Stomach (tissue), 9 donors: Measurements from ENCODE around the gene NEUROG1. TPM values are rescaled to one million over a fixed set of nuclear protein-coding genes. Genes with fewer than 3 reads are reported as not detected.

ENCODE experiments used
- DNase-seq, 2 donors: peaks; one replicate each; pipeline versions ENCODE4 v3.0.0 to v3.0.0-alpha.2; 2013 to 2019
- H3K27ac ChIP-seq, 5 donors: fragments of 200-600 bp in 4 of 5; sonication (generic) in 4 of 5; one replicate each; pipeline ENCODE4 v1.5.1; 2013 to 2019; ENCODE audit warnings: mild to moderate bottlenecking in 1 of 5, moderate library complexity in 1 of 5
- H3K27me3 ChIP-seq, 3 donors: fragments of 200-600 bp; sonication (generic); one replicate each; pipeline ENCODE4 v1.5.1; 2017 to 2019; ENCODE audit warnings: mixed run types in 1 of 3
- H3K36me3 ChIP-seq, 4 donors: fragments of 200-600 bp; sonication (generic); 1 replicate in 3 of 4; 2 replicates in 1 of 4; pipeline ENCODE4 v1.5.1; 2016 to 2019
- H3K4me1 ChIP-seq, 4 donors: fragments of 200-600 bp; sonication (generic); one replicate each; pipeline ENCODE4 v1.5.1; 2016 to 2019
- H3K4me3 ChIP-seq, 4 donors: fragments of 200-600 bp; sonication (generic) in 3 of 4; one replicate each; pipeline ENCODE4 v1.5.1; 2016 to 2019; ENCODE audit warnings: mild to moderate bottlenecking in 1 of 4
- H3K9me3 ChIP-seq, 4 donors: fragments of 200-600 bp; sonication (generic); one replicate each; pipeline ENCODE4 v1.5.1; 2016 to 2019
- CTCF ChIP-seq, 7 experiments: fragments of 450-650 bp in 4 of 7; fragments of 200-600 bp in 3 of 7; sonication (generic) in 3 of 7; IDR thresholded peaks; one replicate each; pipeline ENCODE4 v1.5.1; 2016 to 2019; ENCODE audit warnings: antibody characterized with exemption in 7 of 7, control low read depth in 2 of 7, mild to moderate bottlenecking in 1 of 7
- EP300 ChIP-seq: sonication (generic); formaldehyde crosslinking; IDR thresholded peaks from one replicate; pipeline ENCODE4 v1.6.1; 2017; ENCODE audit warnings: antibody characterized with exemption
- POLR2A ChIP-seq, 4 donors: fragments of 450-650 bp; IDR thresholded peaks; one replicate each; pipeline ENCODE4 v1.6.1; 2016; ENCODE audit warnings: antibody characterized with exemption in 4 of 4, control low read depth in 2 of 4, mild to moderate bottlenecking in 1 of 4, moderate library complexity in 1 of 4
- POLR2AphosphoS5 ChIP-seq, 3 donors: sonication (generic); formaldehyde crosslinking; IDR thresholded peaks; one replicate each; pipeline ENCODE4 v1.6.1; 2016; ENCODE audit warnings: antibody characterized with exemption in 3 of 3
- WGBS, 5 donors: extraction: QIAGEN DNeasy Blood & Tissue Kit in 3 of 5; methylation state at CpG; one replicate each; pipeline versions ENCODE4 v1.1.5 to v1.1.7; 2013 to 2018; 5-methylcytosine and 5-hydroxymethylcytosine counted together
- intact Hi-C: fragments of 100-400 bp; cut with DNase I; formaldehyde crosslinking; loops from one replicate; pipeline ENCODE4 v1.15.1; 2023; ENCODE audit warnings: low total_unique reads
- polyA plus RNA-seq, 3 donors: library from polyadenylated mRNA; stranded (reverse); fragments of 200-250 nt; gene quantifications; one replicate each; pipeline ENCODE4 v1.2.3, GENCODE V29; 2013
- total RNA-seq, 5 donors: library from RNA; depleted of rRNA; stranded (reverse); fragments of >200 nt; gene quantifications; one replicate each; pipeline versions ENCODE4 v1.1.0 to v1.2.3, GENCODE V29; 2014 to 2016
- donor health status: healthy with polysubstance abuse.
- donor health status: Bipolar disorder and iron deficiency.
- donor health status: healthy.

NEUROG1 gene
- total and polyA plus RNA-seq, 8 donors, result not detected

GRCh38 chr5:135493406-135494180 is 42.2 kb downstream of the NEUROG1 start:
- intact Hi-C loops, result no loop called here
- Histone ChIP-seq H3K4me3 (no peak overlapping the region), H3K9me3 (no peaks in the 10 kb centered on the region), H3K27me3 (peaks cover 6 to 50% (median 39%) of the 10 kb centered on the region in 3 donors), H3K4me1 (peaks cover 21 to 40% (median 27%) of the 10 kb centered on the region in 4 donors), H3K36me3 (no peaks in the 10 kb centered on the region), H3K27ac (peak overlapping the region in 2 of 5 donors; percentile 26 to 33)
- DNase-seq, result no peak
- 75 to 78% (median 77%) methylated on average over 8 of the region's 8 CpGs for WGBS, 5 donors
- TF ChIP-seq CTCF (IDR thresholded peaks at IDR 0.05) (no peak), POLR2AphosphoS5 (IDR thresholded peaks at IDR 0.05) (peak in 1 of 3 donors; percentile 47)

- Histone ChIP-seq H3K9me3 (no peaks in the 10 kb centered on the region), H3K36me3 (no peaks in the 10 kb centered on the region), H3K4me3 (no peak overlapping the region), H3K4me1 (peaks cover 21 to 47% (median 30%) of the 10 kb centered on the region in 4 donors), H3K27me3 (peaks cover 6 to 62% (median 53%) of the 10 kb centered on the region in 3 donors), H3K27ac (no peak overlapping the region)
- TF ChIP-seq EP300 (no peak), CTCF (IDR thresholded peaks at IDR 0.05) (no peak), POLR2AphosphoS5 (IDR thresholded peaks at IDR 0.05) (no peak), POLR2A (IDR thresholded peaks at IDR 0.05) (no peak)
- no peak for DNase-seq
- intact Hi-C loops, result no loop called here
- WGBS, 5 donors, result 28 to 62% (median 40%) methylated on average over 3 of the region's 3 CpGs
Measured at GRCh38 chr5:135492319-135492626, 43.5 kb downstream of the NEUROG1 start.

GRCh38 chr5:135491552-135492318 is 44.0 kb downstream of the NEUROG1 start:
- H3K4me3 ChIP-seq, result peak overlapping the region in 1 of 4 donors; percentile 23
- DNase-seq, result peak; percentile 30 to 77
- H3K9me3 ChIP-seq, result no peaks in the 10 kb centered on the region
- TF ChIP-seq EP300, result no peak
- TF ChIP-seq POLR2AphosphoS5 (IDR thresholded peaks at IDR 0.05), result no peak
- TF ChIP-seq POLR2A (IDR thresholded peaks at IDR 0.05), result no peak
- TF ChIP-seq CTCF (IDR thresholded peaks at IDR 0.05), result no peak
- 10 to 38% (median 19%) methylated on average over 6 to 40 of the region's 40 CpGs for WGBS, 5 donors
- H3K4me1 ChIP-seq, result peaks cover 21 to 47% (median 30%) of the 10 kb centered on the region in 4 donors
- H3K27ac ChIP-seq, result no peak overlapping the region
- peaks cover 6 to 63% (median 58%) of the 10 kb centered on the region in 3 donors for H3K27me3 ChIP-seq
- no peaks in the 10 kb centered on the region for H3K36me3 ChIP-seq
- intact Hi-C loops, result no loop called here

- H3K4me3 ChIP-seq, result peak overlapping the region in 1 of 4 donors; percentile 23
- peaks cover 21 to 47% (median 30%) of the 10 kb centered on the region in 4 donors for H3K4me1 ChIP-seq
- WGBS, 5 donors, result 32 to 40% (median 36%) methylated on average over 14 of the region's 14 CpGs
- no peak overlapping the region for H3K27ac ChIP-seq
- H3K27me3 ChIP-seq, result peaks cover 6 to 69% (median 62%) of the 10 kb centered on the region in 3 donors
- no peak for DNase-seq
- intact Hi-C loops, result no loop called here
- no peaks in the 10 kb centered on the region for H3K9me3 ChIP-seq
- TF ChIP-seq POLR2A (IDR thresholded peaks at IDR 0.05) (no peak), POLR2AphosphoS5 (IDR thresholded peaks at IDR 0.05) (no peak), CTCF (IDR thresholded peaks at IDR 0.05) (no peak), EP300 (no peak)
- H3K36me3 ChIP-seq, result no peaks in the 10 kb centered on the region
Measured at GRCh38 chr5:135491038-135491551, 44.7 kb downstream of the NEUROG1 start.
